OCI-LY3 (cell line): ENCODE results near the gene DCST1.

ENCODE experiments used
- CTCF ChIP-seq: fragments of 200-600, 300-600 bp; sonication (generic); IDR thresholded peaks from 2 replicates; pipeline ENCODE4 v1.5.1; 2014; ENCODE audit warnings: antibody characterized with exemption, low read length, low read depth
- EZH2phosphoT487 ChIP-seq: fragments of 200-600 bp; shearing (Covaris generic); IDR thresholded peaks from 2 replicates; pipeline ENCODE4 v1.6.1; 2018; ENCODE audit warnings: antibody characterized with exemption, mixed run types, low read depth

- TF ChIP-seq CTCF (no peak), EZH2phosphoT487 (no peak)
Measured at GRCh38 chr1:155001425-155001674, 32.3 kb upstream of the DCST1 start.
